Urinary bladder (tissue), 4 donors: Measurements from ENCODE around the gene KMO. TPM values are rescaled to one million over a fixed set of nuclear protein-coding genes. Genes with fewer than 3 reads are reported as not detected.

Source experiments
- DNase-seq: peaks from one replicate; pipeline ENCODE4 v3.0.0-alpha.2; 2015; ENCODE audit errors: extremely low spot score
- H3K27ac ChIP-seq: one replicate; pipeline ENCODE4 v1.5.1; 2013; ENCODE audit warnings: low read depth, mild to moderate bottlenecking, moderate library complexity
- H3K36me3 ChIP-seq: one replicate; pipeline ENCODE4 v1.6.1; 2013; ENCODE audit warnings: mild to moderate bottlenecking, moderate library complexity; ENCODE audit not compliant: insufficient read depth
- H3K4me1 ChIP-seq: one replicate; pipeline ENCODE4 v1.6.1; 2013; ENCODE audit warnings: mild to moderate bottlenecking, moderate library complexity; ENCODE audit not compliant: insufficient read depth
- H3K4me3 ChIP-seq: one replicate; pipeline ENCODE4 v1.5.1; 2013; ENCODE audit warnings: low read depth, low read length
- WGBS: extraction: QIAGEN DNeasy Blood & Tissue Kit; methylation state at CpG from one replicate; pipeline ENCODE4 v1.1.7; 2013; 5-methylcytosine and 5-hydroxymethylcytosine counted together
- polyA plus RNA-seq: library from polyadenylated mRNA; stranded (reverse); fragments of 200-250 nt; gene quantifications from one replicate; pipeline ENCODE4 v1.2.3, GENCODE V29; 2013
- total RNA-seq: library from RNA; depleted of rRNA; stranded (reverse); fragments of >200 nt; gene quantifications from one replicate; pipeline ENCODE4 v1.2.3, GENCODE V29; 2014
- donor health status: healthy with polysubstance abuse.
- donor health status: healthy.

KMO gene
- total and polyA plus RNA-seq, 2 donors, result 0.35 to 0.37 TPM

DNA sequence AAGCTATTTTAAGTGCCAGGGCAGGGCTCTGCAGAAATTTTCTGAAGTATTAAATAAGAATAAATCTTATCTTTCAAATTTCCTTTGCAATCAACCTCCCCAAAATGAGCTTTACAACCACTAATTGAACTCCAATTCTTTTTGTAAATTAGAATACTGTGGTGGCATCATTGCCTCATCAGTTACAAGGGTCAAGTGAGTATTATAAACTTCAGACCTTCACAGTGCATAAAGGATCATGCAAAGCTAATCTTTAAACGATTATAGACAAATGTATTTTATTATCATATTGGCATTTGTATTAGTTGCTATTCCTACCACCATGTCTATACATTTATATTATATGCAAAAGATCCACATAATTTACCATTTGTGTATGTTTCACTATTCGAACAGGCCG, 100.8 kb downstream of the KMO start:
- Histone ChIP-seq H3K4me1 (no peaks in the 10 kb centered on the region), H3K4me3 (no peak overlapping the region), H3K27ac (no peak overlapping the region), H3K36me3 (no peaks in the 10 kb centered on the region)
- 93% methylated on average over 3 of the region's 3 CpGs for WGBS
- DNase-seq, result no peak

DNA sequence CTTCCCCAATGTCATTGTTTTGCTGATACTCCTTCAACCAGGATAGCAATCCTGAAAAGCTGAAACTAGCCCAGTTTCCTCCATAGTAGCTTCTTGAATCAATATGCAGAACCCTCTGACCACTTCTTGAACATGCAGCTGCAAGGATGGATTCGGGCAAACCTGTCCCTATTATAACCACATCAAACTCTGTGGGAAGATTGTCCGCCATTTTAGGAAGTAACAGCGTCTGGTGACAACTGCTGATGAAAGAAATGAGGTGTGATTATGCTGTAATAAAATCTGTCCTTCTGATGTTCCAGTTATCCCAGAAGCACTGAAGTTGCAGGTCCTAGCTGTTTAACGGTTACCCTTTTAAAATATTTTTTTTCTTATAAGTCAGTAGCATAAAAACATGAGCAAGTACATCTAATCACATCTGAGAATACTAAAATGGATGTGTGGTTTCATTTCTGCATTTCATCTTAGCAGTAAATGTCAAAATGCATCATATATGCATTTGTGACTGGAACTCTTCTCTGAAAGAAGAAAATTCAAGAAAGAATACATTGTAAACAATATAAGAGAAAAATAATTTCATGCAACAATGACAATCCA, 103.5 kb downstream of the KMO start:
- no peak for DNase-seq
- whole genome bisulfite sequencing, result 85% methylated on average over 4 of the region's 4 CpGs
- H3K4me3 ChIP-seq, result no peak overlapping the region
- no peaks in the 10 kb centered on the region for H3K4me1 ChIP-seq
- H3K27ac ChIP-seq, result no peak overlapping the region
- H3K36me3 ChIP-seq, result no peaks in the 10 kb centered on the region

DNA sequence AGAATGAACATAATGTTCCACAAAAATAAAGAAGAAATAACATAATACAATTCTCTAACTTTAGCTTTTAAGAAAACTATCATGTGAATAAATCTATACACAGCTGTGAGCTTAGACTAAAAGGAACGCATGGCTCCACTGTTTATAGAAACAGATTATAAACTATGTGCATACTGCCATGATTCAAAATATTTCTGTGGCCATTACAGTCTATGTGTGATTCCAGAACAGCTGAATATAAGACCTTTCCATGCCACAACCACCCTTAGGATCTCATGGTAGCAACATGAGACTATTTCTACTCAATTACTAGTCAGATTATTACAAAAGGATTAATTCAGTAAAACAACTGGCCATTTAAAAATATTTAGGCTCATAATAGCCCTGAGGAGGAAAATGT, 104.1 kb downstream of the KMO start:
- Histone ChIP-seq H3K4me1 (no peaks in the 10 kb centered on the region), H3K36me3 (no peaks in the 10 kb centered on the region), H3K27ac (no peak overlapping the region), H3K4me3 (no peak overlapping the region)
- DNase-seq, result no peak
- WGBS, result 45% methylated on average over 1 of the region's 1 CpG

DNA sequence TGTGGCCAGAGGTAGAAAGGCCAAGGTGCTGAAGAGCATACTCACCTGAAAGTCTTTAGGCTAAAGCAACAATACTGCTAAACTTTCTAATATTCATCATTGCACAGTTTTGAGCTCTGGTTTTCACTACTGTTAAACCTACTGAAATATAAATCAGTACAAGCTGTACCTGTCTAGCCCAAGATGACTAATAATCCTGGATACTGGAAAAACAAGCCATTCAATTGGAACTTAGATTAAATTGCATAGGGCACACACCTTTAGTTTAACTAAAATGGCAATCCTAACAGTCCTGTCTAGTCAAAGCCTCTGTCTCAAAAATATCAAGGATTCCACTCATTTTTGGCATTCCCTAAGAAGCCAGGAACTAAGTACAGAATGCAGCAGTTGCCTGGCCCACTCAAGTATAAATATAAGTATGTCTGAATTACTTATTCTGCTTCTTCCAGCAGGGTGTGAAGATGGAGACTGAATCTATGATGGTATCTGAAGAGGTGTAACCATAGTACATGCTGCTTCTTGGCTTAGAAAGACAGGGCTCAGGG, 104.9 kb downstream of the KMO start:
- DNase-seq, result no peak
- no peak overlapping the region for H3K27ac ChIP-seq
- H3K36me3 ChIP-seq, result no peaks in the 10 kb centered on the region
- H3K4me1 ChIP-seq, result no peaks in the 10 kb centered on the region
- no peak overlapping the region for H3K4me3 ChIP-seq

DNA sequence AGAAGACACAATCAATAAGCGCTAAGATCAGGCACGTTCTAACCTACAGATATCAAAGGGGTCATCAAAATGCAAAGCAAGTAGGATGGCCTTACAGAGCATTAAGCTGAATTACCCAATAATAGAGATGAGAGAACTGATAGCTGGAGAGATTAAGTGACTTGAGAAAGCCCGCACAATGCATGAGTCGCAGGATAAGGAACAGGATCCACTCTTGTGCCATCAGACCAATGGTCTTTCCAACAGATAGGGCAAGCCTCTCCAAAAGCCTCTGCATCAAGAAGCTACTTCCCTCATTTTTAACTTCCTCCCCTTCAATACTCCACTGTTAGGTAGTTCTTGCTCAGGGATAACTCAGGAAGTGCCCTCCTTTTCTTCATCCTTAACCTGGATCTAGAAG, 105.4 kb downstream of the KMO start:
- Histone ChIP-seq H3K4me1 (no peaks in the 10 kb centered on the region), H3K27ac (no peak overlapping the region), H3K36me3 (no peaks in the 10 kb centered on the region), H3K4me3 (no peak overlapping the region)
- DNase-seq, result no peak
- WGBS, result 81% methylated on average over 4 of the region's 4 CpGs

DNA sequence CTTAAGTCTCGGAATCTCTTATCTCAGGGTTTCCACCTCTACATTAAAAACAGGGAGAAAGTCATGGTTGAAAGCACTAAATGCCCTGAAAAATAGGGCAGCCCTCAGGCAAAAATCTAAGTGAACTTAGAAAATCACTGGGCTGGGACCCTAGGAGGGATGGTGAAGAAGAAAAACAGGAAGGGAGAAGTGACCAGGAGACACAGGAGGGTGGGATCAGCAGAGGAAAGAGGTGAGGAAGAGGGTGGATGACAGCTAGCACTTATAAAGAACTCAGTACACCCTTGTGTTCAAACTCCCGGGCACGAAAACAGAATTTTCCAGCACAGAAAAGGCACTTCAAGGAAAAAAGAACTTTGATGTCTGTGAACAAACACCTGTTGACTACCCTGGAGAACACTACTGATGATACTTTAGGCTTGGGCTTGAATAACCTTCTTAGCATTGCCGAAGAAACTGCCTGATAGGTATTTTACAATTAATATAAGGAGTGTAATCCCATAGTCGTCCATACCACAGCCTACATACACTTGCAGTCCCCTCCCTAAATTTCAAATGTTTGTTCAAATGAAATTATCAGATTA, 106.0 kb downstream of the KMO start:
- 78% methylated on average over 5 of the region's 5 CpGs for WGBS
- DNase-seq, result no peak
- Histone ChIP-seq H3K4me1 (no peaks in the 10 kb centered on the region), H3K27ac (no peak overlapping the region), H3K36me3 (no peaks in the 10 kb centered on the region), H3K4me3 (no peak overlapping the region)

DNA sequence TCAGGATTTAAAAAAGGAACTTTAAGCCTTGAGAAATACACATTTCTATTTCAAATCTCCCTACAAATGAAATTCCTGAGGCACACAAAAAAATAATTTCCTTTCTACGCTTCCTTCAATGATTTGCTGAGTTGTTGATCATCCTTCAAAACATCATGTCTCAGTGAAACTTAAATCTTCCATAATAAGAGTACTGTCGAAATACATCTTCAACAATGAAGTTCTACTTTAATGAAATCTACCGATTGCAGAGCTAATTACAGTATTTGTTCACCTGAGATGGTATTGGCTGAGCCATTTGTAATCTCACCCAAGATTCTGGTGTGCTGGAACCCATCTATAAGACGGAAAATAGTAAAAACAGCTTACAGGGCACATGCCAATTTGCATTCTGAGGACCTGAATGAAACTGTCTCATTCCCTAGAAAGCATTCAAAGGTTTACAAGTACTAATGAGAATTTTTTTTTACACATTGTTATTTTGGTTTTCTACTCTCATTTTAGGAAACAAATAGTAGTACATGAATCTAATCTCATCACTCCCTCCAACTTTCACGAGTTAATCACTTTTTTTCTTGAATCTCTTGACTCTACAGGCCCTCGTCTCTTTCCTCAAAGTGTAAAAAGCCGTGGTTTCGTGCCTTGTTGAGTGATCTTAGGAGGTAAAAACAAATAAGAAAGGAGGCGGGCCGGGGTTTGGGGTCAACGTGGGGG, 106.9 kb downstream of the KMO start:
- no peaks in the 10 kb centered on the region for H3K36me3 ChIP-seq
- 19% methylated on average over 11 of the region's 11 CpGs for WGBS
- H3K27ac ChIP-seq, result no peak overlapping the region
- no peaks in the 10 kb centered on the region for H3K4me1 ChIP-seq
- no peak for DNase-seq
- H3K4me3 ChIP-seq, result peak overlapping the region; percentile 87

DNA sequence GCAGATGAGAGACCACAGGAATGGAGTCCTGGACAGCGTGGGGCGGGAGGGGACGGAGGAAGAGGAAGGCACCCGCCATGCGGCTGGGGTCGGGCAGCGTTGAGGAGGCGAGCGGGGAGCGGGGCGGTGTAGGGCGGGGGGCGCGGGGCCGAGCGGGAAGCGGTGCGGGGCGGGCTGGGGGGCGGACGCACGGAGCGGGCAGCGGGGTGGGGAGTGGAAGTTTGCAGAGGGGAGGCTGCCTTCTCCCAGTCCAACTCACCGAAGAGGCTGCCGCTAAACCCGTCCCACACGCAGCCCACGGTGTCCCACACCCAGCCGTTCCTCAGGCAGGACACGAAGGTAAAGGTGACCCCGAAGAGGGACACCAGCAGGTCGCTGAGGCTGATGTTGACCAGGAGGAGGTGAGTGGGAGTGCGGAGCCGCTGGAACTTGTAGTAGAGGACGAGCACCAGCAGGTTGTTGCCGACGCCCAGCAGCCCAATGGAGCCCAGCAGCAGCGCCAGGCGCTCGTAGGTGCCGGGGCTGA, 107.5 kb downstream of the KMO start:
- H3K27ac ChIP-seq, result peak overlapping the region; percentile 71
- H3K36me3 ChIP-seq, result no peaks in the 10 kb centered on the region
- H3K4me1 ChIP-seq, result no peaks in the 10 kb centered on the region
- DNase-seq, result no peak
- peak overlapping the region; percentile 87 for H3K4me3 ChIP-seq
- under 1% methylated on average over 42 of the region's 42 CpGs for WGBS

DNA sequence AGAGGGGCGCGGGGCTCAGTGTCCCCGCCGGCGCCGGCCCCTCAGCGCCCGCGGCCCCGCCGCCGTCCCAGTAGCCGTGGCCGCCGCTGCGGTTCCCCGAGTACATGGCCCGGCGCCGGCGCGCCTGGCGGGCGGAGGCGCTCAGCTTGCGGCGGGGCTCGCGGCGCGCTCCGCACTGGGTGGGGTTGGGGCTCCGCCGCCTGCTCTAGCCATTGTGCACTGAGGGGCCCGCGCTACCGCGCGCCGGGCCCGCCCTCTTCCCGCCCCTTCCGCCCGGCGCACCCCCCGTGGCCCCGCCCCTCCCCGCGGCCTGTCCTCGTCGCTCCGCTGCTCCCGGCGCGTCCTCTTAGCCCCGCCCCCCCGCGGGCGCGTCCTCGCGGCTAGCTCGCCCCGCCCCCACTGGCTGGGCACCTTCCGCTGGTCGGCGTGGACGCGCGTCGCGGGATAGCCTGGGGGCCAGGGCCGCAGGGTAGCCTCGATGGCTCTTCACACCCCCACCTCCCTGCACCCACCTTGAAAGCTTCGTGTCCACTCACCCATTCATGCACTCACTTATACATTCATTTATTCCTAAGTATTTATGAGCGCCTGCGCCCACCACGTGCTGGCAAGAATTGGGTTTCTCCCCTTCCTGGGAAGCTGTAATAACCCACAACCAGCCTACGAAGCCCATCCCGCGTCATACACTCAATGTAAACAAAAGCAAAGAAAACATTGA, 108.1 kb downstream of the KMO start, which contains the start of the genes CHML and OPN3:
Gene CHML (minus strand): TSS at position 221 of the 718 bp plus-strand sequence. CDS start 4,603 bp downstream, outside the sequence.
Gene OPN3 (minus strand): TSS at position 221 of the 718 bp plus-strand sequence. CDS start 115 bp downstream, at position 106.
- H3K4me3 ChIP-seq, result peak within 1 kb of the TSS; percentile 87

DNA sequence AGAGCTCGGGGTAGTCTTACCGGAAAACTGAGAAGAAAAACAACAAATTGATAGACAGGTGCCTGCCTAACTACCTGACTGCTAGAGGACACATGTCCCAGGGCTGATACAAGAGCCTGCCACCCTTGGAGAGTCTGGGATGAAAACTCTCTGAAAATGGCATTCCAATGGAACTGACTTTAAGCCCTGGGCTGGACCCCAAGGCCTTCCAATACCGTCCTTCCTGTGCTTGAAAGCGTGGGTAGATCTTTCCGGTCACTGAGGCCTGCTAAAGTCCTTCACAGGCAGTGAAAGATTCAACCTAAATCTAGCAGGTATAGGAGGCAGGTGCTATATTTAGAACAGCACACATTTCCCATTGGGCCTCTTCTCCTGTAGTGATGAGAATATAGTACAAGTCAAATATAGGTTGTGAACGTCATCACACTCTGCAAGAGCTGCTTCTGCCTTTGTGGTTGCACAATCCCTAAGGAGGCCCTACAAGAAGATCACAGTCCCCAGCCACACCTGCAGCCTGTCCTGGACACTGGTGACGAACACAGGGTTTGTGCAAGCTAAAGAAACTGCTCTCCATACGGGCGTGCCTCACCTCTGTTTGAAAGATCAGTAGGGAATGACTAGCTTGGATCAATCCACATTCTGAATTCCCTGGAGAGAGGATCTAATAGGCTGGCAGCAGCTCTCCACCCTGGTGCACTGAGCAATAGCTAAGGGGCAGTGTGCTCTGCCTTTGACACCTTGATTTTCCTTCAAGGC, 108.9 kb downstream of the KMO start:
- no peak for DNase-seq
- H3K36me3 ChIP-seq, result no peaks in the 10 kb centered on the region
- H3K4me1 ChIP-seq, result no peaks in the 10 kb centered on the region
- no peak overlapping the region for H3K27ac ChIP-seq
- 89% methylated on average over 9 of the region's 9 CpGs for WGBS
- H3K4me3 ChIP-seq, result no peak overlapping the region

More for the DNA sequence above, 108.1 kb downstream of the KMO start, which contains the start of the genes CHML and OPN3:
- no peaks in the 10 kb centered on the region for H3K4me1 ChIP-seq
- WGBS, result 5% methylated on average over 80 of the region's 81 CpGs
- DNase-seq, result peak; percentile 62
- H3K27ac ChIP-seq, result peak within 1 kb of the TSS; percentile 71
- no peaks in the 10 kb centered on the region for H3K36me3 ChIP-seq

DNA sequence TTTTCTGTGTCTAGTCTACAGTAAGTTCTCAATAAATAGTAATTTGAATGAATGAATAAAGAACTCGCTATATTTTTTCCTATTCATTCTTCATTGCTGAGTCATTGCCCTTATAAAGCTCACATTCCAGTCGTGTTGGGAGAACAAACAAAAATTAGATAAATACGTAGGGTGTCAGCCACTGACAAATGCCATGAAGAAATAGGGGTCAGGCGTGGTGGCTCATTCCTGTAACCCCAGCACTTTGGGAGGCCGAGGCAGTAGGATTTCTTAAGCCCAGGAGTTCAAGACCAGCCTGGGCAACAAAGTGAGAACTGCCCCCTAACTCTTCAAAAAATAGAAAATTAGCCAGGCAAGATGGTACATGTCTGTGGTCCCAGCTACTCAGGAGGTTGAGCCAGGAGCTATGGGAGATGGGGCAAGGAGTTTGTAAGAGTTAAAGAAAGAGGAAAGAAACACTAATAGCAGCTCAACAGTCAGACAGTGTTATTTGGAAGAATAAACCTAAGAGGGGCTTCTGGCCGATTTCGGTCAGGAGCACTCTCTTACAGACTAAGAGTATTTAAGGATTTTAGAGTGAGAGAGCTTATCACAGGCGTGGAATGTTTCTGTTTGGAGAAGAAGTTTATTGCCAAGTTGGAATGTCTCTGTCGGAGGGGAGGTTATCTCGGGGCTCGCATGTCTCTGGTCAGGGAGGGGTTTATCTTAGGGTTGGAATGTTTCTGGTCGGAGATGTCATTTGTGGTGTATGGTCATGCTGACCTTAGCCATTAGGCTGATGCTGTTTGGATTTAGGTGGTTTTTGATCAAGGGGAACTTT, 109.8 kb downstream of the KMO start:
- no peak for DNase-seq
- H3K27ac ChIP-seq, result no peak overlapping the region
- no peaks in the 10 kb centered on the region for H3K4me1 ChIP-seq
- H3K4me3 ChIP-seq, result no peak overlapping the region
- 57% methylated on average over 12 of the region's 12 CpGs for WGBS
- H3K36me3 ChIP-seq, result no peaks in the 10 kb centered on the region

DNA sequence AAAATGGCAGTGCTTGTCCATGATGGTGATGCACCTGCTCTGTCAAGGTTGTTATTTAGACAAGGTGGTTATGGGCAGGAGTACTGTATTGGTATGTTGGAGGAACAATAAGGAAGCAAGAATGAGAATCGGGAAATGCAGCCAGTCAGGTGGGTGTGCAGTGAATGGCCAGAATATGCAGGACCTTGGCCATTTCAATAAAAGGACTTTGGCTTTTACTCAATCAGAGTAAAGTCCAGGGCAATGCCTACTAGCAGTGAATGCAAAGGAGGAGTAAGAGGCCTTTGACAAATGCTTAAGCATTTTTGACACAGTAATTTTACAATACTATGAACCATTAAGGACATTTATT, 110.4 kb downstream of the KMO start:
- DNase-seq, result no peak
- no peaks in the 10 kb centered on the region for H3K36me3 ChIP-seq
- H3K4me1 ChIP-seq, result no peaks in the 10 kb centered on the region
- no peak overlapping the region for H3K27ac ChIP-seq
- H3K4me3 ChIP-seq, result no peak overlapping the region
- 98% methylated on average over 1 of the region's 1 CpG for WGBS
